ENCODE data around the gene STX4. TPM values are rescaled to one million over a fixed set of nuclear protein-coding genes. Genes with fewer than 3 reads are reported as not detected.

The STX4 gene
- total RNA-seq, 1 experiment from 2014 or later, result 85.8 TPM

- Histone ChIP-seq H3K27me3 (ENCODE audit: insufficient read depth, low read depth) (no peaks in the 10 kb centered on the region), H3K9me3 (ENCODE audit: insufficient read depth, low read depth) (no peaks in the 10 kb centered on the region), H3F3A (ENCODE audit: insufficient read depth, low read depth) (peaks cover 12% of the 10 kb centered on the region; the same call in 1 of the 2 replicates), H3K4me2 (peak overlapping the region; percentile 97), H4K20me1 (ENCODE audit: insufficient read depth) (peaks cover 9% of the 10 kb centered on the region), H3K36me3 (ENCODE audit: low read depth) (no peaks in the 10 kb centered on the region), H3K9me2 (ENCODE audit: insufficient read depth) (no peaks in the 10 kb centered on the region), H3K27ac (0 out of 2 replicates have a peak overlapping the region, but pooled peaks have one; percentile 10), H3K4me3 (peak overlapping the region; percentile 87), H3K79me2 (ENCODE audit: low read depth) (peaks cover 19% of the 10 kb centered on the region), H3K4me1 (replicated peaks; ENCODE audit: insufficient read depth) (peaks cover 12% of the 10 kb centered on the region), H2AFZ (peak overlapping the region; percentile 98)
- peak; percentile 66 to 91 for DNase-seq
- BruUV-seq (replicated peaks), result no TSS peak
- CTCF ChIA-PET, result interaction anchor here (0.6 kb wide), 2 partner anchors 229 to 353 kb away, joined by 3 to 5 read pairs; no protein-coding TSS in a partner anchor
- TF ChIP-seq EZH2 (IDR thresholded peaks at IDR 0.05; ENCODE audit: low read depth) (no peak), CTCF (conservative IDR thresholded peaks at IDR 0.05) (no peak)
- intact Hi-C loops (cut with micrococcal nuclease; ENCODE audit: unreplicated experiment), result loop anchor here (1.0 to 2.0 kb wide), 7 partner anchors 37 to 375 kb away; partner anchors contain the start of genes FBRS, HSD3B7, KAT8 and VKORC1
- POLR2A ChIA-PET (ENCODE audit: unreplicated experiment), result interaction anchor here (0.6 to 0.7 kb wide), 4 partner anchors 37 to 117 kb away, joined by 3 to 6 read pairs (median 4); partner anchors contain the start of gene KAT8
Measured at GRCh38 chr16:31033709-31034492, 543 bp downstream of the STX4 start.

DNA sequence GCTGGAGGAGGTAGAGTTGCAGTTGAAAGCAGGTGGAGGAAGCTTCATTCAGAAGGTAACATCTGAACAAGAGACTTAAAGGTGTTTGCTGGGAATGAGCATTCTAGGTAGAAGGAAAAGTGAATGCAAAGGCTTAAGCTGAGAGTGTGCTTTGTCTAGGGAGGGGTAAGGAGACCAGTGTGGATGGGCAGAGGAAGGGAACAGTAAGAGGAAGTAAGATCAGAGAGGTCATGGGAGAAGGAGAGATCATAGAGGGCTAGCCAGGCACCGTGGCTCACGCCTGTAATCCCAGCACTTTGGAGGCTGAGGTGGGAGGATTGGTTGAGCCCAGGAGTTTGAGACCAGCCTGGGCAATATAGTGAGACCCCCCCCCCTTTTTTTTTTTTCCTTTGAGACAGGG is 3.3 kb downstream of the STX4 start:
- Histone ChIP-seq H3K9me2 (ENCODE audit: insufficient read depth) (no peaks in the 10 kb centered on the region), H3F3A (ENCODE audit: insufficient read depth, low read depth) (peaks cover 12% of the 10 kb centered on the region; the same call in 1 of the 2 replicates), H3K9me3 (ENCODE audit: insufficient read depth, low read depth) (no peaks in the 10 kb centered on the region), H3K36me3 (ENCODE audit: low read depth) (no peaks in the 10 kb centered on the region), H3K27ac (no peak overlapping the region), H3K4me2 (no peak overlapping the region), H3K79me2 (ENCODE audit: low read depth) (peaks cover 19% of the 10 kb centered on the region), H2AFZ (no peak overlapping the region), H3K4me1 (replicated peaks; ENCODE audit: insufficient read depth) (peaks cover 12% of the 10 kb centered on the region), H3K4me3 (no peak overlapping the region), H3K27me3 (ENCODE audit: insufficient read depth, low read depth) (no peaks in the 10 kb centered on the region), H4K20me1 (ENCODE audit: insufficient read depth) (peaks cover 9% of the 10 kb centered on the region)
- TF ChIP-seq CTCF (conservative IDR thresholded peaks at IDR 0.05) (no peak), EZH2 (IDR thresholded peaks at IDR 0.05; ENCODE audit: low read depth) (no peak)
- intact Hi-C loops (cut with micrococcal nuclease; ENCODE audit: unreplicated experiment), result no loop called here
- BruUV-seq (replicated peaks), result no TSS peak
- DNase-seq, result no peak
- ChIA-PET CTCF (no interaction called here), POLR2A (ENCODE audit: unreplicated experiment) (interaction anchor here (0.8 kb wide), 1 partner anchor 13 kb away, joined by 3 read pairs; no protein-coding TSS in a partner anchor)

DNA sequence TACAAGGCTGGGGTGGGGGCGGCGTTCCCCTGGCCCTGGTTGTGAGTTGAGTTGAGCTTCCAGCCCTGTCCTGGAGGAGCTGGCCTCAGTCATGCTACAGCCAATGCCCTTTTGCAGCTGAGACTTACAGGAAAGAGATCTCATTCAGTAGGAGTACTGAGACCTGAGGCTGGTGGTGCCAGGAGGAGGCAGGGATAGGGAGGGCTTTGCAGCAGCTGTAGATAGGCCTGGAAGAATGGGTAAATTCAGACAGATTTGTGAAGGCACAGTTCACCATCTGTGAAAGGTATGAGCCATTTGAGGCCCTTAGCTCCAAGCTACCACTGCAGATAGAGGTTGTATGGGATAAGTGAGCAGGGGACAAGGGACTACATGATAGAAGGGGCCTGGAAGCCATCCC is 5.6 kb downstream of the STX4 start:
- POLR2A ChIA-PET (ENCODE audit: unreplicated experiment), result no interaction called here
- Histone ChIP-seq H3K4me3 (no peak overlapping the region), H3K27me3 (ENCODE audit: insufficient read depth, low read depth) (no peaks in the 10 kb centered on the region), H2AFZ (no peak overlapping the region), H3K9me3 (ENCODE audit: insufficient read depth, low read depth) (no peaks in the 10 kb centered on the region), H3K79me2 (ENCODE audit: low read depth) (peaks cover 14% of the 10 kb centered on the region), H3K36me3 (ENCODE audit: low read depth) (no peaks in the 10 kb centered on the region), H3K4me1 (replicated peaks; ENCODE audit: insufficient read depth) (peaks cover 5% of the 10 kb centered on the region), H3K4me2 (no peak overlapping the region), H3K27ac (no peak overlapping the region), H3F3A (ENCODE audit: insufficient read depth, low read depth) (peaks cover 7% of the 10 kb centered on the region; the same call in 1 of the 2 replicates), H4K20me1 (ENCODE audit: insufficient read depth) (peaks cover 20% of the 10 kb centered on the region), H3K9me2 (ENCODE audit: insufficient read depth) (no peaks in the 10 kb centered on the region)
- intact Hi-C loops (cut with micrococcal nuclease; ENCODE audit: unreplicated experiment), result no loop called here
- TF ChIP-seq EZH2 (IDR thresholded peaks at IDR 0.05; ENCODE audit: low read depth), result no peak
- TF ChIP-seq CTCF (conservative IDR thresholded peaks at IDR 0.05), result no peak
- BruUV-seq (replicated peaks), result no TSS peak
- DNase-seq, result no peak
- CTCF ChIA-PET, result no interaction called here
